KMS-11 (cell line): ENCODE results near the gene NIPAL4.

Experiments
- H2AFZ ChIP-seq: fragments of 200-600 bp; sonication (generic); 2 replicates; pipeline ENCODE4 v1.6.1; 2016; ENCODE audit warnings: antibody characterized with exemption, mixed run types, low read depth
- H3K27ac ChIP-seq: fragments of 200-600 bp; sonication (generic); 2 replicates; pipeline ENCODE4 v1.6.1; 2016; ENCODE audit warnings: mild to moderate bottlenecking, mixed run types
- H3K27me3 ChIP-seq: fragments of 200-600 bp; sonication (generic); 2 replicates; pipeline ENCODE4 v1.6.1; 2017; ENCODE audit warnings: mild to moderate bottlenecking, low read depth, mixed run types, moderate library complexity; ENCODE audit not compliant: insufficient read depth
- H3K36me3 ChIP-seq: fragments of 200-600 bp; sonication (generic); 2 replicates; pipeline ENCODE4 v1.6.1; 2017; ENCODE audit warnings: mild to moderate bottlenecking, mixed run types; ENCODE audit not compliant: insufficient read depth
- H3K4me1 ChIP-seq: fragments of 200-600 bp; sonication (generic); 2 replicates; pipeline ENCODE4 v1.6.1; 2016; ENCODE audit warnings: mild to moderate bottlenecking, low read depth, mixed run types; ENCODE audit not compliant: poor library complexity, severe bottlenecking
- H3K4me2 ChIP-seq: fragments of 200-600 bp; sonication (generic); 2 replicates; pipeline ENCODE4 v1.7.0; 2016; ENCODE audit warnings: mild to moderate bottlenecking, mixed run types
- H3K4me3 ChIP-seq: fragments of 200-600 bp; sonication (generic); IDR thresholded peaks from 2 replicates; pipeline ENCODE4 v1.6.1; 2017; ENCODE audit warnings: low read depth, low read length, mixed read lengths; ENCODE audit not compliant: insufficient read depth
- H3K79me2 ChIP-seq: fragments of 200-600 bp; sonication (generic); 2 replicates; pipeline ENCODE4 v1.6.1; 2016; ENCODE audit warnings: low read depth, mixed run types; ENCODE audit not compliant: insufficient read depth
- H3K9ac ChIP-seq: fragments of 200-600 bp; sonication (generic); 2 replicates; pipeline ENCODE4 v1.6.1; 2016; ENCODE audit warnings: mild to moderate bottlenecking, mixed run types
- H4K20me1 ChIP-seq: fragments of 200-600 bp; sonication (generic); 2 replicates; pipeline ENCODE4 v1.6.1; 2016; ENCODE audit warnings: mild to moderate bottlenecking, mixed run types; ENCODE audit not compliant: insufficient read depth
- CTCF ChIP-seq: fragments of 200-600 bp; sonication (generic); conservative IDR thresholded peaks from 2 replicates; pipeline ENCODE4 v1.6.1; 2017; ENCODE audit warnings: low read depth, mild to moderate bottlenecking, antibody characterized with exemption, low read length, moderate library complexity, mixed read lengths

The NIPAL4 gene

GRCh38 chr5:157497875-157498611 is 38.0 kb downstream of the NIPAL4 start:
- no peak overlapping the region for H3K4me2 ChIP-seq
- no peaks in the 10 kb centered on the region for H3K27me3 ChIP-seq
- no peak overlapping the region for H2AFZ ChIP-seq
- no peak overlapping the region for H3K4me3 ChIP-seq
- TF ChIP-seq CTCF = no peak
- no peak overlapping the region for H3K27ac ChIP-seq
- no peaks in the 10 kb centered on the region for H4K20me1 ChIP-seq
- H3K79me2 ChIP-seq = no peaks in the 10 kb centered on the region
- no peaks in the 10 kb centered on the region for H3K4me1 ChIP-seq
- no peak overlapping the region for H3K9ac ChIP-seq
- no peaks in the 10 kb centered on the region for H3K36me3 ChIP-seq

GRCh38 chr5:157502143-157502647 is 42.2 kb downstream of the NIPAL4 start:
- no peak for TF ChIP-seq CTCF
- Histone ChIP-seq H2AFZ (no peak overlapping the region), H3K27me3 (no peaks in the 10 kb centered on the region), H3K79me2 (no peaks in the 10 kb centered on the region), H3K4me3 (no peak overlapping the region), H4K20me1 (no peaks in the 10 kb centered on the region), H3K9ac (no peak overlapping the region), H3K4me2 (no peak overlapping the region), H3K36me3 (no peaks in the 10 kb centered on the region), H3K4me1 (no peaks in the 10 kb centered on the region), H3K27ac (no peak overlapping the region)

- Histone ChIP-seq H3K79me2 (no peaks in the 10 kb centered on the region), H3K36me3 (no peaks in the 10 kb centered on the region), H3K27me3 (no peaks in the 10 kb centered on the region), H3K4me3 (no peak overlapping the region), H4K20me1 (no peaks in the 10 kb centered on the region), H3K9ac (no peak overlapping the region), H2AFZ (no peak overlapping the region), H3K4me2 (no peak overlapping the region), H3K4me1 (no peaks in the 10 kb centered on the region), H3K27ac (no peak overlapping the region)
- no peak for TF ChIP-seq CTCF
Measured at GRCh38 chr5:157504053-157504452, 44.0 kb downstream of the NIPAL4 start.

DNA sequence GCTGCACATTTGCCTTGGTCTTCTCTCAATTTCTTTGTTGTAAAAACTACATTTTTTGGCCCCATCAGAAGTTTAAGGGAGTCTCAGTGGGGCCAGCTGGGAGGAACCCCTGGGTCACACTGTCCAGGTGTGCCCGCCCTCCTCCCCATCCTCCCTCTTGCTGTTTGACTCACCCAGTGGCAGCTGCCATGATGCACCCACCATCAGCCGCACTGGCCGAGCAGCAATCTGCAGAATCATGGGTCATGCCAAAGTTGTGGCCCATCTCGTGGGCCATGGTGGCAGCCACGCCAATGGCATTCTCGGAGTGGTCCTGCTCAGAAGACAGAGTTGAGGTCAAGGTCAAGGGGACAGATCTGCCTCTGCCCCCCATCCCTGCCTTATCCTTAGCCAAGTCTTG is 45.5 kb downstream of the NIPAL4 start:
- H3K4me1 ChIP-seq = no peaks in the 10 kb centered on the region
- H2AFZ ChIP-seq = no peak overlapping the region
- H3K4me2 ChIP-seq = no peak overlapping the region
- H3K4me3 ChIP-seq = no peak overlapping the region
- H3K9ac ChIP-seq = no peak overlapping the region
- no peaks in the 10 kb centered on the region for H3K79me2 ChIP-seq
- no peaks in the 10 kb centered on the region for H3K36me3 ChIP-seq
- no peaks in the 10 kb centered on the region for H4K20me1 ChIP-seq
- no peak for TF ChIP-seq CTCF
- no peak overlapping the region for H3K27ac ChIP-seq
- no peaks in the 10 kb centered on the region for H3K27me3 ChIP-seq
